H9 (cell line): ENCODE results near the gene CCDC149. TPM values are rescaled to one million over a fixed set of nuclear protein-coding genes. Genes with fewer than 3 reads are reported as not detected.

Source experiments
- DNase-seq: peaks from one replicate; pipeline ENCODE4 v3.0.0-alpha.2; 2017
- H2AFZ ChIP-seq: one replicate; pipeline ENCODE4 v1.6.1; 2013; ENCODE audit warnings: mild to moderate bottlenecking, low read length, control low read depth, moderate library complexity
- H2AK5ac ChIP-seq: 2 replicates; pipeline ENCODE4 v1.6.1; 2013; ENCODE audit warnings: low read length, control low read depth, mixed read lengths; ENCODE audit not compliant: insufficient read length
- H2BK120ac ChIP-seq: one replicate; pipeline ENCODE4 v1.6.1; 2013; ENCODE audit warnings: low read depth, mild to moderate bottlenecking, low read length, control low read depth, inconsistent platforms; ENCODE audit not compliant: poor library complexity, severe bottlenecking
- H2BK12ac ChIP-seq: 2 replicates; pipeline ENCODE4 v1.6.1; 2013; ENCODE audit warnings: low read length, control low read depth, mixed read lengths, low read depth; ENCODE audit not compliant: insufficient read length
- H2BK15ac ChIP-seq: 2 replicates; pipeline ENCODE4 v1.6.1; 2013; ENCODE audit warnings: low read depth, low read length, control low read depth
- H2BK20ac ChIP-seq: one replicate; pipeline ENCODE4 v1.6.1; 2013; ENCODE audit warnings: low read depth, mild to moderate bottlenecking, low read length, control low read depth, inconsistent platforms; ENCODE audit not compliant: poor library complexity, severe bottlenecking
- H2BK5ac ChIP-seq: 2 replicates; pipeline ENCODE4 v1.6.1; 2013; ENCODE audit warnings: low read length, control low read depth, mixed read lengths; ENCODE audit not compliant: insufficient read length
- H3K14ac ChIP-seq: 2 replicates; pipeline ENCODE4 v1.6.1; 2013; ENCODE audit warnings: low read length, control low read depth; ENCODE audit not compliant: insufficient read depth
- H3K18ac ChIP-seq: 2 replicates; pipeline ENCODE4 v1.6.1; 2013; ENCODE audit warnings: low read depth, mild to moderate bottlenecking, mixed read lengths, low read length, control low read depth; ENCODE audit not compliant: insufficient read length
- H3K23ac ChIP-seq: 2 replicates; pipeline ENCODE4 v1.6.1; 2013; ENCODE audit warnings: low read length, control low read depth, mixed read lengths, low read depth; ENCODE audit not compliant: insufficient read length
- H3K23me2 ChIP-seq: 2 replicates; pipeline ENCODE4 v1.6.1; 2013; ENCODE audit warnings: low read depth, mild to moderate bottlenecking, mixed read lengths, low read length, control low read depth; ENCODE audit not compliant: insufficient read length, poor library complexity, severe bottlenecking
- H3K27ac ChIP-seq: 2 replicates; pipeline ENCODE4 v1.5.1; 2013; ENCODE audit warnings: low read length, control low read depth, mixed read lengths, low read depth; ENCODE audit not compliant: insufficient read length
- H3K27me3 ChIP-seq: 2 replicates; pipeline ENCODE4 v1.6.1; 2013; ENCODE audit warnings: low read length, control low read depth, inconsistent platforms; ENCODE audit not compliant: insufficient read depth
- H3K4ac ChIP-seq: 2 replicates; pipeline ENCODE4 v1.6.1; 2013; ENCODE audit warnings: low read depth, mild to moderate bottlenecking, control low read depth, inconsistent platforms, low read length, moderate library complexity
- H3K4me1 ChIP-seq: 2 replicates; pipeline ENCODE4 v1.6.1; 2013; ENCODE audit warnings: low read length, control low read depth, inconsistent platforms; ENCODE audit not compliant: insufficient read depth
- H3K4me2 ChIP-seq: 2 replicates; pipeline ENCODE4 v1.6.1; 2013; ENCODE audit warnings: low read length, control low read depth, mixed read lengths; ENCODE audit not compliant: insufficient read length, insufficient read depth
- H3K56ac ChIP-seq: 2 replicates; pipeline ENCODE4 v1.6.1; 2013; ENCODE audit warnings: low read depth, mild to moderate bottlenecking, mixed read lengths, low read length, control low read depth; ENCODE audit not compliant: insufficient read length
- H3K79me1 ChIP-seq: 2 replicates; pipeline ENCODE4 v1.6.1; 2013; ENCODE audit warnings: low read depth, mild to moderate bottlenecking, moderate library complexity, low read length, control low read depth, inconsistent platforms; ENCODE audit not compliant: insufficient read depth, poor library complexity, severe bottlenecking
- H3K79me2 ChIP-seq: 2 replicates; pipeline ENCODE4 v1.6.1; 2013; ENCODE audit warnings: low read length, control low read depth, inconsistent platforms; ENCODE audit not compliant: insufficient read depth
- H3K9ac ChIP-seq: 2 replicates; pipeline ENCODE4 v1.6.1; 2013; ENCODE audit warnings: low read length, control low read depth, mixed read lengths; ENCODE audit not compliant: insufficient read length; ENCODE audit errors: extremely low read depth
- H3K9me3 ChIP-seq: one replicate; pipeline ENCODE4 v1.6.1; 2013; ENCODE audit warnings: low read depth, low read length, inconsistent platforms; ENCODE audit not compliant: control insufficient read depth
- H3T11ph ChIP-seq: one replicate; pipeline ENCODE4 v1.6.1; 2013; ENCODE audit warnings: mild to moderate bottlenecking, low read length, control low read depth, inconsistent platforms
- H4K20me1 ChIP-seq: one replicate; pipeline ENCODE4 v1.6.1; 2013; ENCODE audit not compliant: control insufficient read depth, insufficient read length, insufficient read depth
- H4K5ac ChIP-seq: 2 replicates; pipeline ENCODE4 v1.6.1; 2013; ENCODE audit warnings: low read depth, mild to moderate bottlenecking, mixed read lengths, low read length, control low read depth; ENCODE audit not compliant: insufficient read length
- H4K8ac ChIP-seq: replicated peaks from 2 replicates; pipeline ENCODE4 v1.6.1; 2013; ENCODE audit warnings: low read length, control low read depth, mixed read lengths, low read depth; ENCODE audit not compliant: insufficient read length
- H4K91ac ChIP-seq: 2 replicates; pipeline ENCODE4 v1.6.1; 2013; ENCODE audit warnings: low read depth, mild to moderate bottlenecking, moderate library complexity, mixed read lengths, low read length, control low read depth; ENCODE audit not compliant: insufficient read length
- H3K27ac Mint-ChIP-seq, 3 experiments: 2 replicates in 2 of 3; 3 replicates in 1 of 3; pipeline ENCODE4 v1.8.0; 2020 to 2021; ENCODE audit warnings: mixed read lengths in 3 of 3, mild to moderate bottlenecking in 1 of 3, moderate library complexity in 1 of 3
- H3K27me3 Mint-ChIP-seq: 2 replicates; pipeline ENCODE4 v1.8.0; 2021; ENCODE audit warnings: low read depth, mild to moderate bottlenecking, moderate library complexity, mixed read lengths
- H3K36me3 Mint-ChIP-seq, 3 experiments: 2 replicates in 2 of 3; 3 replicates in 1 of 3; pipeline ENCODE4 v1.8.0; 2020 to 2021; ENCODE audit warnings: low read depth in 3 of 3, mixed read lengths in 3 of 3; ENCODE audit not compliant: insufficient read depth in 1 of 3
- H3K4me1 Mint-ChIP-seq, 2 experiments: 2 replicates each; pipeline ENCODE4 v1.8.0; 2020; ENCODE audit warnings: mixed read lengths in 2 of 2
- H3K4me3 Mint-ChIP-seq, 2 experiments: 2 replicates in 1 of 2; 3 replicates in 1 of 2; pipeline ENCODE4 v1.8.0; 2020 to 2021; ENCODE audit warnings: mild to moderate bottlenecking in 2 of 2, mixed read lengths in 2 of 2, moderate library complexity in 1 of 2
- H3K9me3 Mint-ChIP-seq, 2 experiments: 2 replicates in 1 of 2; 3 replicates in 1 of 2; pipeline ENCODE4 v1.8.0; 2020; ENCODE audit warnings: mild to moderate bottlenecking in 2 of 2, mixed read lengths in 2 of 2, moderate library complexity in 1 of 2
- CTCF ChIP-seq: fragments of 200-600 bp; sonication (generic); conservative IDR thresholded peaks from 3 replicates; pipeline ENCODE4 v1.8.0; 2021; ENCODE audit warnings: antibody characterized with exemption, mild to moderate bottlenecking
- WGBS: extraction: QIAGEN DNeasy Blood & Tissue Kit; methylation state at CpG from one replicate; pipeline ENCODE4 v1.1.7; 2013; ENCODE audit warnings: missing lambda C conversion rate, low lambda C conversion rate, mixed read lengths; ENCODE audit not compliant: insufficient read length; ENCODE audit errors: extremely low coverage; 5-methylcytosine and 5-hydroxymethylcytosine counted together
- total RNA-seq: library from RNA; stranded (reverse); gene quantifications from 2 replicates; pipeline ENCODE4 v1.2.1, GENCODE V29; 2021

CCDC149 gene
- total RNA-seq, 1 experiment from 2014 or later = 4.5 TPM

GRCh38 chr4:24780936-24781495 lies 131.8 kb downstream of the CCDC149 start:
- Mint-ChIP-seq H3K4me3 (no peak overlapping the region; a peak in 1 of 5 replicates), H3K9me3 (peaks cover 4% of the 10 kb centered on the region in 2 experiments; a peak in 4 of 5 replicates), H3K27ac (no peak overlapping the region), H3K4me1 (peaks cover 12 to 19% of the 10 kb centered on the region in 2 experiments), H3K27me3 (no peaks in the 10 kb centered on the region; the same call in 1 of the 2 replicates), H3K36me3 (peaks cover 0 to 5% (median 3%) of the 10 kb centered on the region in 3 experiments; a peak in 5 of 7 replicates)
- Histone ChIP-seq H4K5ac (no peak overlapping the region), H3K79me2 (no peaks in the 10 kb centered on the region), H3K18ac (no peak overlapping the region), H2BK15ac (no peak overlapping the region), H3K23me2 (no peaks in the 10 kb centered on the region), H3K9ac (no peak overlapping the region), H2AK5ac (no peak overlapping the region), H3K4me2 (no peak overlapping the region), H3K23ac (no peak overlapping the region), H2BK5ac (no peak overlapping the region), H3T11ph (no peak overlapping the region), H3K4ac (no peak overlapping the region), H4K20me1 (no peaks in the 10 kb centered on the region), H3K27me3 (no peaks in the 10 kb centered on the region), H3K4me1 (no peaks in the 10 kb centered on the region), H3K14ac (no peak overlapping the region), H2AFZ (no peak overlapping the region), H3K9me3 (no peaks in the 10 kb centered on the region), H3K27ac (no peak overlapping the region), H2BK12ac (no peak overlapping the region), H3K56ac (no peak overlapping the region), H4K8ac (no peak overlapping the region), H4K91ac (no peak overlapping the region), H2BK120ac (no peak overlapping the region), H2BK20ac (no peak overlapping the region), H3K79me1 (no peaks in the 10 kb centered on the region)
- DNase-seq = no peak
- TF ChIP-seq CTCF = no peak
- no CpG with 5 or more reads among the region's 2 CpGs for WGBS
